IMR-90 (cell line): ENCODE data around the gene ZC3H7B. TPM values are rescaled to one million over a fixed set of nuclear protein-coding genes. Genes with fewer than 3 reads are reported as not detected.

ENCODE experiments used
- ATAC-seq: fragments of 200-7000 bp; cut with Tn5 transposase; 2 replicates; pipeline ENCODE4 v1.9.1; 2020; ENCODE audit warnings: low read depth, mild to moderate bottlenecking, moderate library complexity
- BruUV-seq: library from RNA; stranded (reverse); fragments of 400-500 nt; replicated peaks from 2 replicates; lab custom pipeline; 2021; lab: Mats Ljungman, UMichigan
- CTCF ChIA-PET: fragments of 300-600 bp; formaldehyde crosslinking; extraction: SDS; loops from one replicate; lab custom pipeline; 2021; ENCODE audit warnings: antibody characterized with exemption; lab: Yijun Ruan, JAX
- POLR2A ChIA-PET: fragments of 300-600 bp; sonication (Branson Sonifier 250); formaldehyde crosslinking; loops from one replicate; lab custom pipeline; 2022; ENCODE audit warnings: antibody characterized with exemption; ENCODE audit not compliant: unreplicated experiment; lab: Charles Lee
- DNase-seq: peaks from one replicate; pipeline ENCODE4 v3.0.0; 2013
- H2AFZ ChIP-seq: replicated peaks from 2 replicates; pipeline ENCODE3; 2013; ENCODE audit warnings: low read length, mild to moderate bottlenecking; ENCODE audit not compliant: poor library complexity
- H2AK5ac ChIP-seq: 2 replicates; pipeline ENCODE4 v1.6.1; 2013; ENCODE audit warnings: low read depth, low read length, inconsistent platforms
- H2AK9ac ChIP-seq: replicated peaks from 2 replicates; pipeline ENCODE3; 2013; ENCODE audit warnings: mild to moderate bottlenecking, low read depth, low read length, moderate library complexity; ENCODE audit not compliant: poor library complexity
- H2BK120ac ChIP-seq: 2 replicates; pipeline ENCODE4 v1.6.1; 2013; ENCODE audit warnings: low read depth, low read length, inconsistent platforms
- H2BK15ac ChIP-seq: 3 replicates; pipeline ENCODE4 v1.6.1; 2013; ENCODE audit warnings: low read depth, low read length, inconsistent platforms
- H2BK20ac ChIP-seq: 2 replicates; pipeline ENCODE4 v1.6.1; 2013; ENCODE audit warnings: low read depth, mild to moderate bottlenecking, inconsistent platforms, low read length, moderate library complexity
- H2BK5ac ChIP-seq: 2 replicates; pipeline ENCODE4 v1.6.1; 2013; ENCODE audit warnings: mild to moderate bottlenecking, low read depth, low read length, inconsistent platforms; ENCODE audit not compliant: poor library complexity, severe bottlenecking
- H3K14ac ChIP-seq: replicated peaks from 2 replicates; pipeline ENCODE4 v1.6.1; 2013; ENCODE audit warnings: low read depth, low read length, inconsistent platforms
- H3K18ac ChIP-seq: 2 replicates; pipeline ENCODE4 v1.6.1; 2013; ENCODE audit warnings: low read depth, low read length, control low read depth
- H3K23ac ChIP-seq: 2 replicates; pipeline ENCODE4 v1.6.1; 2013; ENCODE audit warnings: low read depth, low read length, inconsistent platforms
- H3K27ac ChIP-seq: 2 replicates; pipeline ENCODE4 v1.5.1; 2013; ENCODE audit warnings: mild to moderate bottlenecking, control low read depth, low read length; ENCODE audit not compliant: insufficient read depth
- H3K27me3 ChIP-seq: 2 replicates; pipeline ENCODE4 v1.6.1; 2013; ENCODE audit warnings: low read length; ENCODE audit not compliant: control insufficient read depth, insufficient read depth
- H3K36me3 ChIP-seq: 2 replicates; pipeline ENCODE4 v1.6.1; 2013; ENCODE audit warnings: low read length, mixed read lengths; ENCODE audit not compliant: control insufficient read depth, insufficient read depth
- H3K4ac ChIP-seq: 2 replicates; pipeline ENCODE4 v1.6.1; 2013; ENCODE audit warnings: low read depth, low read length, inconsistent platforms
- H3K4me1 ChIP-seq: 2 replicates; pipeline ENCODE4 v1.6.1; 2013; ENCODE audit warnings: low read length, mixed read lengths; ENCODE audit not compliant: control insufficient read depth, insufficient read depth
- H3K4me2 ChIP-seq: 2 replicates; pipeline ENCODE4 v1.6.1; 2013; ENCODE audit warnings: low read depth, mild to moderate bottlenecking, control low read depth, low read length, moderate library complexity
- H3K4me3 ChIP-seq: 2 replicates; pipeline ENCODE4 v1.5.1; 2013; ENCODE audit warnings: low read depth, mild to moderate bottlenecking, control low read depth, low read length, moderate library complexity; ENCODE audit not compliant: insufficient read depth
- H3K56ac ChIP-seq: 2 replicates; pipeline ENCODE4 v1.6.1; 2013; ENCODE audit warnings: low read length, inconsistent platforms; ENCODE audit not compliant: insufficient read depth; ENCODE audit errors: extremely low read depth
- H3K79me1 ChIP-seq, 2 experiments: 2 replicates each; pipeline ENCODE4 v1.6.1; 2013; ENCODE audit warnings: low read length in 2 of 2, inconsistent platforms in 1 of 2, low read depth in 1 of 2
- H3K9ac ChIP-seq: 2 replicates; pipeline ENCODE4 v1.6.1; 2013; ENCODE audit warnings: low read depth, low read length, control low read depth
- H3K9me1 ChIP-seq: 2 replicates; pipeline ENCODE4 v1.6.1; 2013; ENCODE audit warnings: low read length, inconsistent platforms; ENCODE audit not compliant: insufficient read depth
- H3K9me3 ChIP-seq: 2 replicates; pipeline ENCODE4 v1.6.1; 2013; ENCODE audit warnings: low read length; ENCODE audit not compliant: control insufficient read depth, insufficient read depth
- H4K20me1 ChIP-seq: 2 replicates; pipeline ENCODE4 v1.6.1; 2013; ENCODE audit warnings: low read length, inconsistent platforms; ENCODE audit not compliant: insufficient read depth
- H4K5ac ChIP-seq: 2 replicates; pipeline ENCODE4 v1.6.1; 2013; ENCODE audit warnings: mild to moderate bottlenecking, low read depth, low read length, control low read depth
- H4K8ac ChIP-seq, 2 experiments: 2 replicates each; pipeline ENCODE4 v1.6.1; 2013; ENCODE audit warnings: low read depth in 2 of 2, low read length in 2 of 2, control low read depth in 1 of 2, inconsistent platforms in 1 of 2
- H4K91ac ChIP-seq: 2 replicates; pipeline ENCODE4 v1.6.1; 2013; ENCODE audit warnings: low read depth, low read length, inconsistent platforms; ENCODE audit not compliant: insufficient read depth
- BHLHE40 ChIP-seq: fragments of 150-350 bp; IDR thresholded peaks from 2 replicates; pipeline ENCODE4 v1.6.1; 2016; ENCODE audit warnings: mild to moderate bottlenecking, low read depth, low read length
- CEBPB ChIP-seq: IDR thresholded peaks from 2 replicates; pipeline ENCODE4 v1.6.1; 2012; ENCODE audit warnings: low read depth, low read length, improper control_type of control experiment
- CHD1 ChIP-seq: IDR thresholded peaks from 2 replicates; pipeline ENCODE4 v1.6.1; 2012; ENCODE audit warnings: low read depth, low read length, improper control_type of control experiment
- FOS ChIP-seq: fragments of 150-350 bp; IDR thresholded peaks from 2 replicates; pipeline ENCODE4 v1.6.1; 2016; ENCODE audit warnings: low read depth, low read length
- MAFK ChIP-seq: IDR thresholded peaks from 2 replicates; pipeline ENCODE4 v1.6.1; 2012; ENCODE audit warnings: low read depth, low read length, improper control_type of control experiment
- MAZ ChIP-seq: IDR thresholded peaks from 2 replicates; pipeline ENCODE4 v1.6.1; 2012; ENCODE audit warnings: low read depth, mild to moderate bottlenecking, low read length, improper control_type of control experiment, moderate library complexity, borderline replicate concordance
- MXI1 ChIP-seq: IDR thresholded peaks from 2 replicates; pipeline ENCODE4 v1.6.1; 2012; ENCODE audit warnings: low read depth, mild to moderate bottlenecking, low read length, moderate library complexity, borderline replicate concordance
- NFE2L2 ChIP-seq: fragments of 150-350 bp; IDR thresholded peaks from 2 replicates; pipeline ENCODE4 v1.6.1; 2016; ENCODE audit warnings: low read depth, mild to moderate bottlenecking, low read length
- POLR2A ChIP-seq: IDR thresholded peaks from 2 replicates; pipeline ENCODE4 v1.6.1; 2012; ENCODE audit warnings: mild to moderate bottlenecking, low read depth, low read length
- RAD21 ChIP-seq: IDR thresholded peaks from 2 replicates; pipeline ENCODE4 v1.6.1; 2012; ENCODE audit warnings: low read length, improper control_type of control experiment
- RCOR1 ChIP-seq: IDR thresholded peaks from 2 replicates; pipeline ENCODE4 v1.6.1; 2012; ENCODE audit warnings: mild to moderate bottlenecking, low read length, improper control_type of control experiment; ENCODE audit not compliant: insufficient replicate concordance
- RFX5 ChIP-seq: IDR thresholded peaks from 2 replicates; pipeline ENCODE4 v1.8.0; 2012; ENCODE audit warnings: low read depth, mild to moderate bottlenecking, low read length, moderate library complexity
- SMC3 ChIP-seq: fragments of 150-350 bp; IDR thresholded peaks from 2 replicates; pipeline ENCODE4 v1.6.1; 2016; ENCODE audit warnings: low read depth, mild to moderate bottlenecking, antibody characterized with exemption, low read length, moderate library complexity
- WGBS, 2 experiments: methylation state at CpG; one replicate each; pipeline versions ENCODE4 v1.1.5 to v1.1.7; 2013; ENCODE audit warnings: missing lambda C conversion rate in 2 of 2; ENCODE audit not compliant: insufficient read length in 1 of 2; ENCODE audit errors: extremely low coverage in 2 of 2; 5-methylcytosine and 5-hydroxymethylcytosine counted together
- dilution Hi-C: fragments of 300-500 bp; cut with HindIII; formaldehyde crosslinking; loops from one replicate; pipeline ENCODE4 v1.14.3; 2018; ENCODE audit warnings: low sequenced_read_pairs; ENCODE audit not compliant: unreplicated experiment
- in situ Hi-C: fragments of 300-500 bp; cut with MboI; formaldehyde crosslinking; loops from 3 replicates; pipeline ENCODE4 v1.14.3; 2019; ENCODE audit warnings: low sequenced_read_pairs, inconsistent platforms, mixed read lengths
- intact Hi-C: fragments of 100-400 bp; cut with micrococcal nuclease; formaldehyde crosslinking; loops from 2 replicates; pipeline ENCODE4 v1.10.0; 2022
- polyA plus RNA-seq, 3 experiments: library from polyadenylated mRNA; depleted of rRNA; stranded (reverse); fragments of >200 nt; gene quantifications; 2 replicates each; pipeline ENCODE4 v1.2.3, GENCODE V29; 2012; ENCODE audit warnings: low replicate concordance in 1 of 3
- total RNA-seq: library from RNA; depleted of rRNA; stranded (reverse); fragments of >200 nt; gene quantifications from 2 replicates; pipeline ENCODE4 v1.2.3, GENCODE V29; 2012
- TF ChIP-seq, protein P1 (sequence below): conservative IDR thresholded peaks from 2 replicates; pipeline ENCODE4 v1.5.1; 2012; ENCODE audit warnings: mild to moderate bottlenecking, low read depth, low read length, improper control_type of control experiment
- TF ChIP-seq, protein P2 (sequence below): fragments of 150-350 bp; IDR thresholded peaks from 2 replicates; pipeline ENCODE4 v1.6.1; 2017; ENCODE audit warnings: mild to moderate bottlenecking, antibody characterized with exemption, low read length, low read depth

Gene ZC3H7B
- total and polyA plus RNA-seq, 2 of the 4 experiments (the other 2 are of a cell fraction) = 37.6 to 72.3 TPM

DNA sequence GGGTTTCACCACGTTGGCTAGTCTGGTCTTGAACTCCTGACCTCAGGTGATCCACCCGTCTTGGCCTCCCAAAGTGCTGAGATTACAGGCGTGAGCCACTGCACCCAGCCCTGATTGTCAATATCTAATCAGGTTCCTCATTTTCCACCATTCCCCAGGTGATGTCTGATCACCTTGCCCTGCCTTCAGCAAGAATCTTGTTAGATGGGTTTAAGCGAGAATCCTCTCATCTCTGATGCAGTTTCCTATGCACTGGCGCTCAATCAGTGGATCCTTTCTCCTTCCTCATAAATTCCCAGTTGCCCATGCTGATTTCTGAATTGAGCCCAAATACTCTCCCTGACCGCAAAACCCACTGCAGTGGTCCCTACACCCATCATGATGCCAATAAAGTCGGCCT, 664 bp upstream of the ZC3H7B start:
- Histone ChIP-seq H2AK9ac (peak overlapping the region; percentile 91), H3K79me1 (peaks cover 4 to 34% of the 10 kb centered on the region in 2 experiments; a peak in 3 of 4 replicates), H2BK15ac (peak overlapping the region; percentile 97), H3K9me3 (no peaks in the 10 kb centered on the region), H2AFZ (peak overlapping the region; percentile 84), H3K4me1 (peaks cover 10% of the 10 kb centered on the region), H2BK5ac (peak overlapping the region; percentile 71), H3K56ac (peak overlapping the region; percentile 70), H3K4ac (peak overlapping the region; percentile 91), H2BK120ac (peak overlapping the region; percentile 87), H4K8ac (peak overlapping the region; percentile 48 to 67; a peak in 3 of 4 replicates), H4K20me1 (peaks cover 12% of the 10 kb centered on the region; the same call in 1 of the 2 replicates), H3K27me3 (no peaks in the 10 kb centered on the region), H2AK5ac (peak overlapping the region; percentile 94), H4K5ac (peak overlapping the region; percentile 90), H3K27ac (peak overlapping the region; percentile 92), H4K91ac (peak overlapping the region; percentile 90), H3K36me3 (peaks cover 2% of the 10 kb centered on the region; the same call in 1 of the 2 replicates), H3K9ac (peak overlapping the region; percentile 98), H3K9me1 (no peaks in the 10 kb centered on the region), H3K18ac (peak overlapping the region; percentile 82; the same call in 1 of the 2 replicates), H3K4me2 (peak overlapping the region; percentile 98), H3K14ac (peak overlapping the region; percentile 96), H3K23ac (peak overlapping the region; percentile 94), H3K4me3 (peak overlapping the region; percentile 75), H2BK20ac (peak overlapping the region; percentile 88)
- intact Hi-C loops = loop anchor here (1.0 to 2.0 kb wide), 3 partner anchors 14 to 66 kb away; partner anchors contain the start of gene RANGAP1
- dilution Hi-C loops = no loop called here
- TF ChIP-seq BHLHE40 = no peak
- no peak for TF ChIP-seq MAZ
- TF ChIP-seq CEBPB = no peak
- TF ChIP-seq, protein P1, sequence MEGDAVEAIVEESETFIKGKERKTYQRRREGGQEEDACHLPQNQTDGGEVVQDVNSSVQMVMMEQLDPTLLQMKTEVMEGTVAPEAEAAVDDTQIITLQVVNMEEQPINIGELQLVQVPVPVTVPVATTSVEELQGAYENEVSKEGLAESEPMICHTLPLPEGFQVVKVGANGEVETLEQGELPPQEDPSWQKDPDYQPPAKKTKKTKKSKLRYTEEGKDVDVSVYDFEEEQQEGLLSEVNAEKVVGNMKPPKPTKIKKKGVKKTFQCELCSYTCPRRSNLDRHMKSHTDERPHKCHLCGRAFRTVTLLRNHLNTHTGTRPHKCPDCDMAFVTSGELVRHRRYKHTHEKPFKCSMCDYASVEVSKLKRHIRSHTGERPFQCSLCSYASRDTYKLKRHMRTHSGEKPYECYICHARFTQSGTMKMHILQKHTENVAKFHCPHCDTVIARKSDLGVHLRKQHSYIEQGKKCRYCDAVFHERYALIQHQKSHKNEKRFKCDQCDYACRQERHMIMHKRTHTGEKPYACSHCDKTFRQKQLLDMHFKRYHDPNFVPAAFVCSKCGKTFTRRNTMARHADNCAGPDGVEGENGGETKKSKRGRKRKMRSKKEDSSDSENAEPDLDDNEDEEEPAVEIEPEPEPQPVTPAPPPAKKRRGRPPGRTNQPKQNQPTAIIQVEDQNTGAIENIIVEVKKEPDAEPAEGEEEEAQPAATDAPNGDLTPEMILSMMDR = no peak
- no peak for TF ChIP-seq NFE2L2
- TF ChIP-seq RCOR1 = no peak
- TF ChIP-seq RAD21 = no peak
- no peak for TF ChIP-seq SMC3
- no peak for TF ChIP-seq FOS
- TF ChIP-seq, protein P2, sequence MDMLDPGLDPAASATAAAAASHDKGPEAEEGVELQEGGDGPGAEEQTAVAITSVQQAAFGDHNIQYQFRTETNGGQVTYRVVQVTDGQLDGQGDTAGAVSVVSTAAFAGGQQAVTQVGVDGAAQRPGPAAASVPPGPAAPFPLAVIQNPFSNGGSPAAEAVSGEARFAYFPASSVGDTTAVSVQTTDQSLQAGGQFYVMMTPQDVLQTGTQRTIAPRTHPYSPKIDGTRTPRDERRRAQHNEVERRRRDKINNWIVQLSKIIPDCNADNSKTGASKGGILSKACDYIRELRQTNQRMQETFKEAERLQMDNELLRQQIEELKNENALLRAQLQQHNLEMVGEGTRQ = no peak
- no peak for TF ChIP-seq RFX5
- TF ChIP-seq MXI1 = no peak
- no peak for TF ChIP-seq MAFK
- no peak for TF ChIP-seq POLR2A
- TF ChIP-seq CHD1 = no peak
- 65% methylated on average over 5 of the region's 7 CpGs; no CpG with 5 or more reads in 1 of the 2 experiments for WGBS, 2 experiments
- no peak for ATAC-seq
- no peak for DNase-seq
- no TSS peak for BruUV-seq
- ChIA-PET CTCF (no interaction called here), POLR2A (no interaction called here)
- in situ Hi-C loops = no loop called here
